ENCODE measurements around the gene PMEL.
"Not testable (repeated sequence)": the region's sequence is repeated elsewhere in the genome, so short reads cannot be mapped to it uniquely, and the experiment has no call there.

Gene PMEL

DNA sequence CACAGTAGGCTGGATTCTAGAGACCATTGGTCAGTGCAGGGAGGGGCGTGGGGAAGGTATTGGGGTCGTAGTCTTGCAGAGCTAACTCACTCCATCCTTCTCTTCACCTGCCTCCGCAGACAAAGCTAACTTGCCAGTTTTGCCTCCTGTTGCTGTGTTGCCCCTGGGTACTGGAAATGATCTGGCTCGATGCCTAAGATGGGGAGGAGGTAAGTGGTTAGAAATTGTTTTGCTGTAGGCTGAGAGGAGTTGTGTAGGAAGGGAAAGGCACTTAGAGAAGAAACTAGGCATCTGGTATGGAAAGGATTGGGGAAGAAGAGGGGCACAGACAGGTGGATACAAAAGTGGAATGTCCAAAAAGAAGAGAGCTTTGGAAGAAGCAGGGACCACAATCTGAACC is 23.8 kb downstream of the PMEL start:
- DNase-seq (ENCODE audit: low read depth): no peak

- DNase-seq (ENCODE audit: low read depth): peak; percentile 76
These were observed 25.6 kb downstream of the PMEL start for GRCh38 chr12:55940065-55940732.

- no peak for DNase-seq (ENCODE audit: low read depth)
These were observed 26.9 kb downstream of the PMEL start for GRCh38 chr12:55938826-55939501.

DNA sequence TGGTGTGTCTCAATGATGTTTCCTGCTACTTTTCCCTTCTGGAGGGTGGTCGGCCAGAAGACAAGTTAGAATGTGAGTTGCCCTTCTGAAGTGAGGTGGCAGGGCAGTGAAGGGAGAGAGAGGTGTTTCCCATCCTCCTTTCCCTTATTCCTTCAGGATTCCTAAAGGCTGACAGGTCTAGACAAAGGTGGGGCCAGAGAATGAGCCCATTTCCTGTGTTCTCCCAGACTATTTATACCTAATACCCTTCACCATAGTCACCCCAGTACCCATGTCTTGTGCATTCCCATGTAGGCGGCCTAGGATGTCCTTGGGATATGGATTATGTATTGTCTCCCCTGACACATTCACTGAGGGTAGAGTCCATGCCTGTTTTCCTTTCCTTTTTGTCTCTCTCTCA is 27.9 kb downstream of the PMEL start:
- no peak for DNase-seq (ENCODE audit: low read depth)

DNA sequence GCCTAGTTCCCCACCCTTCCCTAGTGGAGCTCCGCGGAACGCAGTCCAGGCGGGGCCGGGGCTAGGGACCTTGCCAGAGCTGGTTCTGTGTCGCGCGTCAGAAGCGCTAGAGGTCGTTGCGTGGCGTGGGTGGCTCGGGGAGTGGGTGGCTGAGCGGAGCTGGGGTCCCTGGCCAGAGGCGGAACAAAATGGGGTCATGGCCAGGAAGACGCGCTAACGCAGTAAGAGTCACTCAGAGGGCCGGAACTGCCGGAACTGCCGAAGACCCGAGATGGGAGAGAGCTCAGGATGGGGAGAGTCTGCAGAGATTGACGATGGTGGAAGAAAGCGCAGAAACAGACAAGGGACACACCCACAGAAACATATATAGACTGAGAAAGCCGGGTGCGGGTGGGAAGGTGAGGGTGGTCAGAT is 30.1 kb downstream of the PMEL start:
- no peak for DNase-seq (ENCODE audit: low read depth)

GRCh38 chr12:55934773-55935172 is 31.1 kb downstream of the PMEL start:
- no peak for DNase-seq (ENCODE audit: low read depth)

DNA sequence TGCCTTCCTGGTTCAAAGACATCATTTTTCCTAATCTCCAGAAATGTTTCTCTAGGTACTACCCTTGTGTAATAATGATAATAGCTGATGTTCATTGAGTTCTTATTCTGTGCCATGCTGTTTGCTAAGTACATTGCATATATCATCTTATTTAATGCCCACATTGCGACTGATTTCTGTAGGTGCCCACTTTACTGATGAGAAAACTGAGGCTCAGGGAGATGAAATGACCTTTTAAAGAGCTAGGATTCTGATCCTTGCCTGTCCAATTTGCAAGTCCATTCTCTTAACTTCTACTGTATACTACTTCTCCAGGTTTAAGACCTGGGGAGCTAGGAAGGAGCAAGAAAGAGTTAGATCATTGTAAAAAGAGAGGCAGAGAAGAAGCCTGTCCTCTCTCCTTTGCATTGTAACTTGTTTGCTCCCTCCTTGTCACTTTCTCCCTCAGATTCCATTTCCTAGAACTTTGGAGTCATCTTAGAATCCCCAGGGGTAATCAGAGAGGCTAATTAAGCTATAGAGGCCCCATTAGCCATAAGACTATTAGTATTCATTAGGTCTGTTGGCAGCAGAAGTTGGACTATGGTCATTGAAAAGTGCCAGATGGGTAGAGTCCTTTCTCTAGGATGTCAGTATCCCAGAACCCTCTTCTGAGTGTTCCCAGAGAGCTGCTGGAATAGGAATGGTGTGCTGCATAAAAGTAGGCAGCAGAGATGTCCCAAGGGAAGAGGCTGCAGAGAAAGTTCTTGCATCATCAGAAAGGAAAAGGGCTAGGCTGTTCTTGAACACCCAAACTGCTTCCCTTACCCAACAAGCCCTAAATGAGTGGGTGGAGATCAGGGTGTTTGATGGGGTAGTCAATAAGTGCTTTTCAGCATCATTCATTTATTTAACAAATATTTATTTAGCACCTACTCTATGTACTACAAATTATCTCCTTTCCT is 31.8 kb downstream of the PMEL start:
- peak; percentile 61 for DNase-seq (ENCODE audit: low read depth)

DNA sequence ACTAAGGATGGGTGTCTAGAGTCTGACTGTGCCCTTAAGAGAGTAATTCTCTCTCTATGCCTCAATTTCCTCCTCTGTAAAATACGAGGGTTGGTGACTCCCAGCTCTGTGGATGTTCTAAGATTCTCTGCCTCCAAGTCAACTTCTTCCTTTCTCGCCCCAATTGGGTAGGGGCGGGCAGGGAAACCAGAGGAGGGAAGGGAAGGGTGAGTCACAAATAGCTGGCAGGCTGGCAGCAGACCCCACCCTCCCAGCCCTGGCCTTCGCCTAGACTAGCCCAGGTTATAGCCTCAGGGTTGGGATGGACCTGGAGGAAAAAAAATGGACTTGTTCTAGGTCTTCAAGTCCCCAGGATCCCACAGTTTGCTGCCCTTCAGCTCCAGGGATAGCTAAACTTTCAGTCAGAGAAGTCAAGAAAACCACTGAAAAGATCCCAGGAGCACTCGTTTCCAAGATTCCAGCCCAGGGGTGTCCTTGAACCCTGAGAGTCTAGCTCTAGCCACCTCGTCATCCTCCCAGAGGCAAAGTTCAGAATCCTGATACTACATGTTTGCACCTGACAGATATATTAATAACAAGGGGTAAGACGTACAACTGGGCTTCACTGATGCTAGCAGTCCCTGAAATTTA is 32.6 kb downstream of the PMEL start:
- DNase-seq (ENCODE audit: low read depth): peak; percentile 35

DNA sequence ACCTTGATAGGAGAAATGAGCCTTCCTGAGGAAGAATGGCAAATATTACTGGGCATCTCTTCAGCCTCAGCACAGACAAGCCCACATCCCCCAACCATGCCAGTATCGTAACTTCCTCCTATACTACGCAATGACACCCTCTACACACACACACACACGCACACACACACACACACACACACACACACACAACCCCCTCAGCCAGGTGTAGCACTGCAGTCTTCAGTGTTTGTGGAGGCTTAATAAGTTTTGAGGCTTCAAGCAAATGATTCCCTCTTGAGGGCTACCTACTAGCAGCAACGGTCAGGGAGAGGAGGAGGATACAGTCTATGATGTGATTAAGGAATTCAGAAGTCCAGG is 33.3 kb downstream of the PMEL start:
- DNase-seq (ENCODE audit: low read depth): peak; percentile 55

DNA sequence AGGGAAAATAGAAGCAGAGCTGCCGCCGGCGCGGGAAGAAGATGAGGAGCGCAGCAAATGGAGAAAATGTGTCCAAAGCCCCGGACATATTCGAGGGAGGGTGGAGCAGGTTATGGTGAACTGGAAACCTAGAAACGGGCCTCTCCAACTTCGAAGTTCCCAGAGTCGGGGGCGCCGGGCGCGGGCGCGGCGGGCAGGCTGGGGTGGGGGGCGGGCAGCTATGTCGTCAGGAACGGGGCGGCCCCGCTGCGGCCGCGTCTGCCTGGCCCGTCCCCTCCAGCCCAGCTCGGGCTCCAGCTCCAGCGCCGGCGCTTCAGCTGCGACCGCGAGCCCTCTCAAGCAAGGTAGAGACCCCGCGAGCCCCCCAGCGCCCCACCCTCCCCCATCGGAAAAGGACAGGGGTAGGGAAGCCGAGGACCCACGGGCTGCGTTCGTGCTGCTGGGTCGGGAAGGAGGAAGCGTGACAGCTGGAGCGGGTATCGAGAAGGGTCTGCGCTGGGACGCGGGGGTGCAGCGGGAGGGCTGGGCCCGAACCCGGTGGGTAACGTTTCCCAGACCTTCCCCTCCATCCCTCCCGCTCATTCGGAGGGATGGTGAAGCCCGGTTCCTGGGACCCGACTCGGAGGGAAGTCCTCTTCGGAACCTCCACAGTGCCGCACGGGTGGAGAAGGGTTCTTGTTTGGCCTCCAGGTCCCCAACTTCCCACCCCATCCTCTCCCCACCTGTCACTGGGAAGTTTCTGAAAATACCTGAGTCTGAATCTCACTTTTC is 33.9 kb downstream of the PMEL start:
- DNase-seq (ENCODE audit: low read depth): peak; percentile 57

DNA sequence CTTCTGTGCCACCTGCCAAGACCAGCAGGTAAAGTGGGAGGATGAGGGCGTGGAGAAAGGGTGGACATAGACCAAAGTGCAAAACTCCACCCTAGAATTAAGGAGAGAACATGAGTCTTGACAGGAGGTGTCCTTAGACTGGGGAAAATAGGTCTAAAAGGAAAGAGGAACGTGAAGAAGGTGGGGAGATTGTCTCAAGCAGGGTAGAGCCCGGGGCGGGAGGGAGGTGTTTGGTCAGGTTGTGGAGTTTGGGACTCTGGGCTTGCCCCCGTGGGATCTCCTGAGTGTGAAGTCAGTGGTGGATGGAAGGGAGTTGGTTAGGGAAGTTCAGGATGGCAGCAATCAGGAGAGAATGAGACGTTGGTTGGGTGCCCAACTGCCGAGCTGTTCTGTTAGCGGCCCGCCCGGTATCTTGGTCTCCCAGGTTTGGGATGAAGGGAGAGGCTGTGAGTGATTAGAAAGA is 34.5 kb downstream of the PMEL start:
- DNase-seq (ENCODE audit: low read depth): no peak

GRCh38 chr12:55930771-55931316 is 35.0 kb downstream of the PMEL start, which contains the start of gene DGKA:
Gene DGKA, plus strand, starts transcription at chr12:55931162. Its CDS starts 5,342 bp downstream, at chr12:55936504.
- DNase-seq (ENCODE audit: low read depth): peak; percentile 82

DNA sequence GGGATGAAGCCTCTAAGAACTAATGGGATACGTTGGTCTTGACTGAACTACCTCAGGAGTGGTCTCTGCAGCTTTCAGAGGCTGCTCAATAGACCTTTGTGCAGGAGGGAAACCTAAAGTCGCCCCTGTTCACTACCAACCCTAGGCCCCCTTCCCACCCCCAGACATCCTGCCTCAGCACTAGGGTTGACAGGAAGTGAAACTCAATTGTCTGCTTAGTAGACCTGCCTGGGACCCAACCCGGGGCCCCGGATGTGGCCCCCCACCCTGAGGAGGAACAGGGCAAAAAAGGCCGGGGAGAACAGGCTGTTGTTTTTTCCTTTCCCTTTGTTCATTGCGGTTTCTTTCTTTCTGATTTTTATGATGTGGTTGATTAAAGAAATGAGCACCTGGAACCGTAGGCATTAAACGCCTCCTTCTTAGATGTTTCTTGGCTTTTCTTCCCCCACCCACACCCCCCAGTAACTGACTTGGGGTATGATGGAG is 36.5 kb downstream of the PMEL start:
- no peak for DNase-seq (ENCODE audit: low read depth)

- peak; percentile 88 for DNase-seq (ENCODE audit: low read depth)
These were observed 38.0 kb downstream of the PMEL start, which contains the start of gene PYM1 for GRCh38 chr12:55927588-55928502. Gene PYM1, minus strand, starts transcription at chr12:55927894. Its CDS starts 133 bp downstream, at chr12:55927761.

GRCh38 chr12:55926738-55927587 is 38.9 kb downstream of the PMEL start:
- DNase-seq (ENCODE audit: low read depth): peak; percentile 91

DNA sequence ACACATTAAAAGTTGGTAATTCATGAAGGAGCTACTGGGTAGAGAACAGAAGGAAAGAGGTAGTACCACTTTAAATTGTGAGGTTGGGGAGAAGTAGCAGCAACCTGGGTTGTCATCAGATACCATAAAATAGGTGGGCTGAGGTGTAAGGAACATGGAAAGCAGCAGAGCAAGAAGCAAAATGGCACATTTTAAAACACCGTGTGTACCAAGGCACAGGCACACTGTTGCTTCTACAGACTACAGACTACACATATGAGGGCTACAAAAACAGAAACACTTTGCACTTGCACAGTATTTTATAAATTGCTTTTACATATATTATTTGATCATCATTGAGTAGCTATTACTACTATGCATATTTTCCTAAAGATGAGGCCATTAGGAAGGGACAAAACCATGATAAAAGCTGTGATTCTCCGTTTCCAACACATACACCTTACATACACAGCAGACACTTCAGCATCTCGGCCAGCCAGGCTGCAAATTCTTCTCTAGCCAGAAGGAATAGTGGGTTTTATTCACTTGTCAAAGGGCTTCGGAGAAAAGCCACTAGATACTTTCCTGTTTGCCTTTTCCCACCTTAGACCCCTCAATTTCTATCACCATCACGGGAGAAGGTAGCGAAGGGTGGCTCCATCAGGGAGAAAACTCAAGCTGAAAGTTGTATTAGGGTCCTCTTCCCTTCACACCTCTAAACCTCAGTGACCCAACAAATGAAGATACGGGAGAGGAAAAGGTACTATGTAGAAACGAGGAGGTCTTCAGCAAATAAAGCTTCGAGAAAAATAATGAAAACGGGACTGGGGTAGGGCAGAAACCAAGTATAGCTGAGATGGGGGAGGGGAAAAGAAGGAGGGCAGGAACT is 39.7 kb downstream of the PMEL start:
- no peak for DNase-seq (ENCODE audit: low read depth)

DNA sequence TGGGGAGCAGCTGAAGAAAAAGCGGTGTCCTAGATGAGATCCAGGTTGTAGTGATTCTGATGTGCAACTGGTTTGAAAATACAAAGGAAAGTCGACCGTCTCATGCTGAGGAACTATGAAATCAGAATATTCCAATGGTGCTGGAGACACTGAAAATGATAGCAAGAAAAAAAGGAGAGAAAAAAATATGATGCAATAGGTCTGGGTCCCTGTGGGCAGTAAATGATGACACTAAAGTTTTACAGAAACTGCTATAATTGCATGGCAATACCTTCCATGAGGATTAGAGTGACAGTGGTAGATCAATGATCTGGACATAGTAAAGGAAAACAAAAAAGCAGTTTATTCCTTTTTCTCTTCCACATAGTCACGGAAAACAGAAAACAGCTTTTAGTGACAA is 40.5 kb downstream of the PMEL start:
- DNase-seq (ENCODE audit: low read depth): no peak

- DNase-seq (ENCODE audit: low read depth): not testable (repeated sequence)
These were observed 42.2 kb downstream of the PMEL start for GRCh38 chr12:55923648-55924047.
